EL (cell line): ENCODE data around the gene ACVR2A.

ENCODE experiments used
- DNase-seq: peaks from one replicate; pipeline ENCODE4 v3.0.0-alpha.2; 2016

The ACVR2A gene

GRCh38 chr2:147927053-147927588 is 82.3 kb downstream of the ACVR2A start:
- no peak for DNase-seq

- no peak for DNase-seq
Observed at GRCh38 chr2:147933931-147934330, 89.1 kb downstream of the ACVR2A start.

DNA sequence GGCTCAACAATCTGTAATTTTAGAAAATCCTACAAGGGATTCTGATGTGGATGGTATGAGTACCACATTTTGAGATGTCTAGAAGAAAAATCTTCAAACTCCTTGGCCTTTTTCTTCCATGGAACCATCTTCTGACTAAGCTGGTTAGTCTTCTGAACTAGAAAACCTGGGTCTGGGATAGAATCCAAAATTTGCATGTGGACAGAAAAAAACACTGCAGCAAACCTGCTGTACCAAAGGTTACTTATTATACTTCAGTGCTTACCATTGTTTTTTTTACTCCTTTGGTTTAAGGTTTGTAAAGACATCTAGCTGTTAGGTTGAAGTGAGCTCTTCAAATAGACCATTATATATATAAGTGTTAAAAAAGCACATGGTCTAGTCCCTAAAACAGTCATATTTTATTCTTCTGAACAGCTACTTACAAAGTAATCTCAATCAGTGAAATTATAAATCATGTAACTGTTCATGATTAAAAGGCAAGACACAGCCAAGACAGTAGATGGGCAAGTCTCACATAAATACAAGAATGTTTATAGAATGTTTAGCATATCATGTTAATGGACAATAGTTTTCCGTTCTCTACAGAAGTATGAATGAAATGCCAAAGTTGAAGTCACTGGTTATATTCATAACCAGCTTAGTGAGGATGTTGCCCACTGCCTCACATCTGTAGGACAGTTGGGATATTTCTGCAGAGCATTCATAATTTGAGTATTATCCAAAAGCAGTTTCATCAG is 90.2 kb downstream of the ACVR2A start:
- no peak for DNase-seq

GRCh38 chr2:147937744-147938349 is 93.0 kb downstream of the ACVR2A start:
- DNase-seq, result peak; percentile 26

DNA sequence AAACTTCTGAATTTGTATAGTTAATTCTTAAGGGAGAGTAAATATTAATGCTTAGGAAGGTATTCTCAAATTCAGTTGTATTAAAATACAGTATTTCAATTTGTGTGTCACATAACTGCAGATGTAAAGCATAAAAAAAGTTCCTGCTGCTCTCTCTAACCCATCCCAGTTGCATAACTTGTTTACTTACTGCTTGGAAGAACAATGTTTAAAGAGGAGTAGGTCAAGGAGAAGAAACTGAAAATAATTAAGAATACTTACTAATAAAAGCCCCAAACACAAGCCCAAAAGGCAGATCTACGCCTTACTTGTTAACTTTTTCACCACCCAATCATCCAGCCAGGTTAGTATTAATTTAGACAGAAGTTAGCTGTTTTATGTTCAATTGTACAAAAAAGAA is 94.5 kb downstream of the ACVR2A start:
- no peak for DNase-seq

DNA sequence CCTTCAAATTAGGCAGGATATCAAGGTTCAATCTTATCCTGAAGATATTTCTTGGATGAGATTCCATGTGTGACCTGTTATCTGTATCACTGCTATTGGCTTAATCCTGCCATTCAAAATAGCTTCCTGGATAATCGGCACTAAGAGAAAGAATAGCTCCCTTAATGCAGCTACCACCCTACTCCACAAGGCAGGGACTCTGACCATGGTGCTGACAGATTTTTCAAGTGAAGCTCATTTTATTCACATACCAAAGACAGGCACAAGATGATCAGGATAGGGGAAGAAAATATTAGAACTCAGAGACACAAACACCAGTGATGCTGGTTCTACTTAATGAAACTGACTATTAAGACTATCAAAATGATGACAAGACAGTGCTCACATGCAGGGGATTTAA is 100.8 kb downstream of the ACVR2A start:
- peak; percentile 4 for DNase-seq

- DNase-seq, result no peak
Observed at GRCh38 chr2:147952118-147952517, 107.3 kb downstream of the ACVR2A start.

GRCh38 chr2:147968571-147968970 is 123.7 kb downstream of the ACVR2A start:
- no peak for DNase-seq

DNA sequence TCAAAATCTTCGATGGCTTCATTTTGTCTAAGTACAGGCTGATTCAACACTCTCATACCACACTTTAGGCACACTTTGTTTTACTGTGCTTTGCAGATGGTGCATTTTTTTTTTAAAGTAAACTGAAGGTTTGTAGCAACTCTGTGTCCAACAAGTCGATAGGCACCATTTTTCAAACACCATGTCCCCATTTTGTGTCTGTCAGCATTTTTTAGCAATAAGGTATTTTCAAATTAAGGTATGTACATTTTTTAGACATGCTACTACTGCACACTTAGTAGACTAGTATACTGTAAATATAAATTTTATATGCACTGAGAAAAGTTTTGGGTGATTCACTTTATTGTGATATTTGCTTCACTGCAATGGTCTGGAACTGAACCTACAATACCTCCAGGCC is 131.3 kb downstream of the ACVR2A start:
- DNase-seq, result no peak

GRCh38 chr2:147977679-147978078 is 132.8 kb downstream of the ACVR2A start:
- no peak for DNase-seq
